ENCODE data around the gene MRPL40. TPM values are rescaled to one million over a fixed set of nuclear protein-coding genes. Genes with fewer than 3 reads are reported as not detected.
A peak's percentile ranks its signal among the peaks of the same experiment; 100 is the strongest.

MRPL40 gene
- total and polyA plus RNA-seq, 2 of the 13 experiments (the other 11 are each of a cell fraction or from before 2014, with no cell fraction given): 42.7 to 79.7 TPM

- peak; percentile 60 for TF ChIP-seq TFDP2 (CRISPR knock-in tag; IDR thresholded peaks at IDR 0.05)
- TF ChIP-seq NBN (conservative IDR thresholded peaks at IDR 0.05): no peak
- peak; percentile 11; the same call in 1 of the 2 replicates for TF ChIP-seq SAFB2 (CRISPR knock-in tag; IDR thresholded peaks at IDR 0.05; ENCODE audit: borderline replicate concordance, low read depth)
- TF ChIP-seq GTF2F1 (IDR thresholded peaks at IDR 0.05; ENCODE audit: low read length): no peak
- TF ChIP-seq ZBTB40 (IDR thresholded peaks at IDR 0.05): no peak
- no peak for TF ChIP-seq ZBTB40 (CRISPR knock-in tag; IDR thresholded peaks at IDR 0.05)
- TF ChIP-seq ZNF362 (CRISPR knock-in tag; IDR thresholded peaks at IDR 0.05; ENCODE audit: borderline replicate concordance): no peak
- no peak for TF ChIP-seq BCL6 (CRISPR knock-in tag; IDR thresholded peaks at IDR 0.05)
- no peak for TF ChIP-seq TRIM22 (IDR thresholded peaks at IDR 0.05)
- no peak for TF ChIP-seq ZNF766 (CRISPR knock-in tag; IDR thresholded peaks at IDR 0.05; ENCODE audit: borderline replicate concordance)
- no peak for TF ChIP-seq ZMAT5 (CRISPR knock-in tag; IDR thresholded peaks at IDR 0.05; ENCODE audit: borderline replicate concordance, low read depth)
- TF ChIP-seq THAP11 (CRISPR knock-in tag; IDR thresholded peaks at IDR 0.05): no peak
- no peak for TF ChIP-seq MYNN (CRISPR knock-in tag; IDR thresholded peaks at IDR 0.05; ENCODE audit: low read depth)
- TF ChIP-seq ATF6 (CRISPR knock-in tag; conservative IDR thresholded peaks at IDR 0.05): no peak
Measured at GRCh38 chr22:19430890-19431541, 1.3 kb upstream of the MRPL40 start (continued).
